HEK293 (cell line): ENCODE data around the gene PPARD.

ENCODE experiments used
- CTCF ChIA-PET: fragments of 350-600 bp; formaldehyde crosslinking; extraction: SDS; loops from one replicate; lab custom pipeline; 2021; ENCODE audit warnings: antibody characterized with exemption; lab: Yijun Ruan, JAX
- POLR2A ChIA-PET: fragments of 300-600 bp; formaldehyde crosslinking; extraction: SDS; loops from one replicate; lab custom pipeline; 2020; ENCODE audit warnings: antibody characterized with exemption, inconsistent platforms; lab: Yijun Ruan, JAX
- H3K27ac ChIP-seq: fragments of 200-500 bp; sonication (Bioruptor generic); 2 replicates; pipeline ENCODE4 v1.5.1; 2014; ENCODE audit warnings: low read depth, low read length, control low read depth, inconsistent platforms; ENCODE audit errors: extremely low read depth
- H3K36me3 ChIP-seq, 2 experiments: fragments of 200-500 bp in 1 of 2; sonication (Bioruptor generic) in 1 of 2; 1 replicate in 1 of 2; 2 replicates in 1 of 2; pipeline ENCODE4 v1.5.1; 2014 to 2017; ENCODE audit warnings: inconsistent platforms in 2 of 2, low read length in 2 of 2; ENCODE audit not compliant: control insufficient read depth in 2 of 2, insufficient read depth in 1 of 2
- H3K4me1 ChIP-seq: fragments of 200-500 bp; sonication (Bioruptor generic); 2 replicates; pipeline ENCODE4 v1.5.1; 2014; ENCODE audit warnings: mild to moderate bottlenecking, low read length, inconsistent platforms; ENCODE audit not compliant: control insufficient read depth, insufficient read depth
- H3K4me3 ChIP-seq: 2 replicates; pipeline ENCODE4 v1.5.1; 2011; ENCODE audit warnings: low read depth, mild to moderate bottlenecking, control low read depth, low read length, moderate library complexity
- H3K9me3 ChIP-seq: fragments of 200-500 bp; sonication (Bioruptor generic); 2 replicates; pipeline ENCODE4 v1.5.1; 2014; ENCODE audit warnings: low read depth, low read length, inconsistent platforms; ENCODE audit not compliant: control insufficient read depth, insufficient read depth
- GLIS2 ChIP-seq: fragments of 450-650 bp; formaldehyde crosslinking; IDR thresholded peaks from 2 replicates; pipeline ENCODE4 v1.5.1; 2016; ENCODE audit warnings: missing biosample characterization, missing genetic modification characterization
- SALL2 ChIP-seq: fragments of 450-650 bp; formaldehyde crosslinking; IDR thresholded peaks from 2 replicates; pipeline ENCODE4 v1.5.0; 2017; ENCODE audit warnings: missing biosample characterization, mild to moderate bottlenecking, missing genetic modification characterization, borderline replicate concordance
- SETDB1 ChIP-seq: IDR thresholded peaks from one replicate; pipeline ENCODE4 v1.6.1; 2017; ENCODE audit warnings: mild to moderate bottlenecking, low read length, moderate library complexity, mixed read lengths; ENCODE audit not compliant: insufficient read length
- ZIC2 ChIP-seq: fragments of 450-650 bp; formaldehyde crosslinking; IDR thresholded peaks from 2 replicates; pipeline ENCODE4 v1.5.1; 2016; ENCODE audit warnings: missing biosample characterization, missing genetic modification characterization
- ZNF19 ChIP-seq: fragments of 450-650 bp; formaldehyde crosslinking; IDR thresholded peaks from 2 replicates; pipeline ENCODE4; 2016; ENCODE audit warnings: missing biosample characterization, missing genetic modification characterization, low read depth
- ZNF202 ChIP-seq: fragments of 450-650 bp; formaldehyde crosslinking; IDR thresholded peaks from 2 replicates; pipeline ENCODE4 v1.5.1; 2016; ENCODE audit warnings: missing biosample characterization, missing genetic modification characterization, borderline replicate concordance
- ZNF248 ChIP-seq: fragments of 450-650 bp; formaldehyde crosslinking; IDR thresholded peaks from 2 replicates; pipeline ENCODE4 v1.5.1; 2017; ENCODE audit warnings: missing biosample characterization, missing genetic modification characterization
- ZNF544 ChIP-seq: fragments of 450-650 bp; formaldehyde crosslinking; IDR thresholded peaks from 2 replicates; pipeline ENCODE4 v1.5.0; 2017; ENCODE audit warnings: missing biosample characterization, missing genetic modification characterization
- ZNF549 ChIP-seq: fragments of 450-650 bp; IDR thresholded peaks from 2 replicates; pipeline ENCODE4 v1.5.1; 2018; ENCODE audit warnings: missing biosample characterization, missing genetic modification characterization, mild to moderate bottlenecking, inconsistent platforms, moderate library complexity
- ZNF596 ChIP-seq: fragments of 450-650 bp; IDR thresholded peaks from 2 replicates; pipeline ENCODE4 v1.5.0; 2018; ENCODE audit warnings: missing biosample characterization, mild to moderate bottlenecking, missing genetic modification characterization, moderate library complexity
- ZNF701 ChIP-seq: fragments of 450-650 bp; formaldehyde crosslinking; IDR thresholded peaks from 2 replicates; pipeline ENCODE4 v1.5.1; 2016; ENCODE audit warnings: missing biosample characterization, missing genetic modification characterization
- ZNF785 ChIP-seq: fragments of 450-650 bp; formaldehyde crosslinking; IDR thresholded peaks from 2 replicates; pipeline ENCODE4 v1.5.1; 2016; ENCODE audit warnings: missing biosample characterization, missing genetic modification characterization
- TF ChIP-seq, protein P1 (sequence below): fragments of 450-650 bp; formaldehyde crosslinking; IDR thresholded peaks from 2 replicates; pipeline ENCODE4 v1.5.1; 2017; ENCODE audit warnings: missing biosample characterization, missing genetic modification characterization
- TF ChIP-seq, protein P2 (sequence below): fragments of 450-650 bp; formaldehyde crosslinking; IDR thresholded peaks from 2 replicates; pipeline ENCODE4 v1.5.1; 2017; ENCODE audit warnings: missing biosample characterization, missing genetic modification characterization
- TF ChIP-seq, protein P3 (sequence below): fragments of 450-650 bp; formaldehyde crosslinking; IDR thresholded peaks from 2 replicates; pipeline ENCODE4 v1.5.1; 2016; ENCODE audit warnings: missing biosample characterization, missing genetic modification characterization

PPARD gene

DNA sequence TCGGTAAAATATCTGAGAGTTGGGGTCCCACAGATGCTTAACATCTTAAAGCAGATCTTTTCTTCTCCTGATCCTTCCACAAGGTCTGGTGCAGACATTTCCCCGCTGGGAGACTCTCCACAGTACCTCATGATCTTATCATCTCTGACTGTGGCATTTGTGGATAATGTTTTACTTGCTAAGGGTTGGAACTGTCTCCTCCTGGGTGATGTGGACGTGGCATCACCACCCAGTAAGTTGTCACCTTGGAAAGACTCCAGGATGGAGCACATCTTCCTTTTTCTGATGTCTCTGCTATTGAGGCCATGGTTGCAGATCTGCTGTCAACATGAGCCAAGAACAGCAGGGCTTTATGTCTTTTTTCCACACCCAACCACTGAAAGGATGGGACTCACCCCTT lies 67.8 kb downstream of the PPARD start:
- Histone ChIP-seq H3K27ac (no peak overlapping the region), H3K36me3 (peaks cover 0 to 23% of the 10 kb centered on the region in 2 experiments; a peak in 2 of 3 replicates), H3K4me3 (no peak overlapping the region), H3K9me3 (no peaks in the 10 kb centered on the region), H3K4me1 (peaks cover 4% of the 10 kb centered on the region)
- POLR2A ChIA-PET: no interaction called here
- TF ChIP-seq SALL2 (no peak), ZNF19 (no peak), ZNF202 (tag by site-specific recombination) (no peak), ZNF785 (tag by site-specific recombination) (no peak), ZNF544 (tag by site-specific recombination) (no peak), SETDB1 (no peak), ZNF701 (tag by site-specific recombination) (no peak), ZNF248 (tag by site-specific recombination) (no peak), ZNF596 (no peak)
- TF ChIP-seq, protein P1, sequence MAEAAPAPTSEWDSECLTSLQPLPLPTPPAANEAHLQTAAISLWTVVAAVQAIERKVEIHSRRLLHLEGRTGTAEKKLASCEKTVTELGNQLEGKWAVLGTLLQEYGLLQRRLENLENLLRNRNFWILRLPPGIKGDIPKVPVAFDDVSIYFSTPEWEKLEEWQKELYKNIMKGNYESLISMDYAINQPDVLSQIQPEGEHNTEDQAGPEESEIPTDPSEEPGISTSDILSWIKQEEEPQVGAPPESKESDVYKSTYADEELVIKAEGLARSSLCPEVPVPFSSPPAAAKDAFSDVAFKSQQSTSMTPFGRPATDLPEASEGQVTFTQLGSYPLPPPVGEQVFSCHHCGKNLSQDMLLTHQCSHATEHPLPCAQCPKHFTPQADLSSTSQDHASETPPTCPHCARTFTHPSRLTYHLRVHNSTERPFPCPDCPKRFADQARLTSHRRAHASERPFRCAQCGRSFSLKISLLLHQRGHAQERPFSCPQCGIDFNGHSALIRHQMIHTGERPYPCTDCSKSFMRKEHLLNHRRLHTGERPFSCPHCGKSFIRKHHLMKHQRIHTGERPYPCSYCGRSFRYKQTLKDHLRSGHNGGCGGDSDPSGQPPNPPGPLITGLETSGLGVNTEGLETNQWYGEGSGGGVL (tag by site-specific recombination): no peak
- TF ChIP-seq, protein P2, sequence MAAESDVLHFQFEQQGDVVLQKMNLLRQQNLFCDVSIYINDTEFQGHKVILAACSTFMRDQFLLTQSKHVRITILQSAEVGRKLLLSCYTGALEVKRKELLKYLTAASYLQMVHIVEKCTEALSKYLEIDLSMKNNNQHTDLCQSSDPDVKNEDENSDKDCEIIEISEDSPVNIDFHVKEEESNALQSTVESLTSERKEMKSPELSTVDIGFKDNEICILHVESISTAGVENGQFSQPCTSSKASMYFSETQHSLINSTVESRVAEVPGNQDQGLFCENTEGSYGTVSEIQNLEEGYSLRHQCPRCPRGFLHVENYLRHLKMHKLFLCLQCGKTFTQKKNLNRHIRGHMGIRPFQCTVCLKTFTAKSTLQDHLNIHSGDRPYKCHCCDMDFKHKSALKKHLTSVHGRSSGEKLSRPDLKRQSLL (tag by site-specific recombination): no peak
- CTCF ChIA-PET: interaction anchor here (1.2 kb wide), 1 partner anchor 41 kb away, joined by 4 read pairs; no protein-coding TSS in a partner anchor

DNA sequence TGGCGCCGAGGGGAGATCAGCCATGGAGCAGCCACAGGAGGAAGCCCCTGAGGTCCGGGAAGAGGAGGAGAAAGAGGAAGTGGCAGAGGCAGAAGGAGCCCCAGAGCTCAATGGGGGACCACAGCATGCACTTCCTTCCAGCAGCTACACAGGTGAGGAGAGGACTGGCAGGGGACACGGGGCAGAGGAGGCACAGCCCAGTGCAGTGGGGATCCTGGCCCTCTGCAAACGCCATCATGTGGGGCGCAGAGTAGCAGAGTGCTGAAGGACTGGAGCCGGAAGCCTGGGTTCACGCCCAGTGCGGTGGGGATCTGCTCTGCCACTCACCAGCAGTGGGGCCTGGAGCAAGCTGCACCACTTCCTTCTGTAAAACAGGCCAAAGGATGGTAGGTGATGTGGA lies 68.7 kb downstream of the PPARD start:
- POLR2A ChIA-PET: no interaction called here
- H3K27ac ChIP-seq: no peak overlapping the region

DNA sequence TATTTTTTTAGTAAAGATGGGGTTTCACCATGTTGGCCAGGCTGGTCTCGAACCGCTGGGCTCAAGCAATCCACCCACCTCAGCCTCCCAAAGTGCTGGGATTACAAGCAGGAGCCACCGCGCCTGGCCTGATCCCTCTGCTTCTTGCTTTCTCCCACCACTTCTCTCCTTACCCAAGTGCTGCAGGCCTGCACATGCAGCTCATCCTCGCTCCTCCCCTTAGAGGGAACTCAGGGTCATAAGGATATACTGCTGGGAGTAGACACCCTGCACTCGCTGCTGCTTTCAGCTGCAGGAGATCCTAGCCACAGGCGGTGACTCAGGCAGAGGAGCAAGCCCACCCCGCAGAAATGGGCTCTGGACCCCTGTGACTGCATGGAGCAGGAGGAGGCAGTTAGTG lies 69.7 kb downstream of the PPARD start:
- POLR2A ChIA-PET: no interaction called here
- H3K4me3 ChIP-seq: no peak overlapping the region
- no peaks in the 10 kb centered on the region for H3K9me3 ChIP-seq
- CTCF ChIA-PET: interaction anchor here (0.7 to 1.5 kb wide), 2 partner anchors 11 to 36 kb away, joined by 3 read pairs; no protein-coding TSS in a partner anchor
- peaks cover 0 to 23% of the 10 kb centered on the region in 2 experiments; a peak in 2 of 3 replicates for H3K36me3 ChIP-seq
- peaks cover 4% of the 10 kb centered on the region for H3K4me1 ChIP-seq
- TF ChIP-seq, protein P3, sequence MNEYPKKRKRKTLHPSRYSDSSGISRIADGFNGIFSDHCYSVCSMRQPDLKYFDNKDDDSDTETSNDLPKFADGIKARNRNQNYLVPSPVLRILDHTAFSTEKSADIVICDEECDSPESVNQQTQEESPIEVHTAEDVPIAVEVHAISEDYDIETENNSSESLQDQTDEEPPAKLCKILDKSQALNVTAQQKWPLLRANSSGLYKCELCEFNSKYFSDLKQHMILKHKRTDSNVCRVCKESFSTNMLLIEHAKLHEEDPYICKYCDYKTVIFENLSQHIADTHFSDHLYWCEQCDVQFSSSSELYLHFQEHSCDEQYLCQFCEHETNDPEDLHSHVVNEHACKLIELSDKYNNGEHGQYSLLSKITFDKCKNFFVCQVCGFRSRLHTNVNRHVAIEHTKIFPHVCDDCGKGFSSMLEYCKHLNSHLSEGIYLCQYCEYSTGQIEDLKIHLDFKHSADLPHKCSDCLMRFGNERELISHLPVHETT: no peak
- TF ChIP-seq GLIS2: no peak
- TF ChIP-seq, all 188 proteins: peak for 0
- no peak overlapping the region for H3K27ac ChIP-seq

More for the DNA sequence above, 68.7 kb downstream of the PPARD start:
- Histone ChIP-seq H3K4me3 (no peak overlapping the region), H3K9me3 (no peaks in the 10 kb centered on the region), H3K36me3 (peaks cover 0 to 23% of the 10 kb centered on the region in 2 experiments; a peak in 2 of 3 replicates), H3K4me1 (peaks cover 4% of the 10 kb centered on the region)
- 0 out of 2 replicates have a peak, but pooled peaks have one; percentile 10 for TF ChIP-seq ZIC2
- no peak for TF ChIP-seq ZNF549
- CTCF ChIA-PET: interaction anchor here (0.6 to 1.5 kb wide), 2 partner anchors 12 to 37 kb away, joined by 3 read pairs; no protein-coding TSS in a partner anchor
